Neutrophil (primary cell): ENCODE results near the gene CELF2.

Experiments
- H3K27ac ChIP-seq: fragments of 200-600 bp; sonication (generic); 2 replicates; pipeline ENCODE4 v1.5.1; 2016; ENCODE audit warnings: mild to moderate bottlenecking, moderate library complexity
- H3K27me3 ChIP-seq: fragments of 200-600 bp; sonication (generic); 2 replicates; pipeline ENCODE4 v1.6.0; 2016; ENCODE audit warnings: mild to moderate bottlenecking
- H3K36me3 ChIP-seq: fragments of 200-600 bp; sonication (generic); 2 replicates; pipeline ENCODE4 v1.5.1; 2017
- H3K4me1 ChIP-seq, 2 experiments: fragments of 200-600 bp in 1 of 2; sonication (generic) in 1 of 2; 1 replicate in 1 of 2; 2 replicates in 1 of 2; pipeline versions ENCODE4 v1.5.1 to v1.6.1; 2013 to 2016; ENCODE audit warnings: low read depth in 1 of 2, low read length in 1 of 2, mild to moderate bottlenecking in 1 of 2, moderate library complexity in 1 of 2; ENCODE audit not compliant: control insufficient read depth in 1 of 2, insufficient read depth in 1 of 2
- H3K4me3 ChIP-seq, 2 experiments: fragments of 200-600 bp in 1 of 2; sonication (generic) in 1 of 2; 1 replicate in 1 of 2; 2 replicates in 1 of 2; pipeline ENCODE4 v1.5.1; 2013 to 2016; ENCODE audit warnings: low read depth in 1 of 2, low read length in 1 of 2, mild to moderate bottlenecking in 1 of 2, moderate library complexity in 1 of 2
- H3K9me3 ChIP-seq: fragments of 200-600 bp; sonication (generic); 2 replicates; pipeline ENCODE4 v1.5.1; 2016
- CTCF ChIP-seq: fragments of 200-600 bp; sonication (generic); IDR thresholded peaks from 2 replicates; pipeline ENCODE4 v1.5.1; 2016; ENCODE audit warnings: antibody characterized with exemption

CELF2 gene

GRCh38 chr10:11082526-11082925 is 64.9 kb downstream of the CELF2 start:
- Histone ChIP-seq H3K27me3 (peaks cover 12% of the 10 kb centered on the region), H3K27ac (no peak overlapping the region), H3K9me3 (no peaks in the 10 kb centered on the region), H3K4me1 (no peaks in the 10 kb centered on the region), H3K4me3 (no peak overlapping the region), H3K36me3 (no peaks in the 10 kb centered on the region)
- no peak for TF ChIP-seq CTCF

DNA sequence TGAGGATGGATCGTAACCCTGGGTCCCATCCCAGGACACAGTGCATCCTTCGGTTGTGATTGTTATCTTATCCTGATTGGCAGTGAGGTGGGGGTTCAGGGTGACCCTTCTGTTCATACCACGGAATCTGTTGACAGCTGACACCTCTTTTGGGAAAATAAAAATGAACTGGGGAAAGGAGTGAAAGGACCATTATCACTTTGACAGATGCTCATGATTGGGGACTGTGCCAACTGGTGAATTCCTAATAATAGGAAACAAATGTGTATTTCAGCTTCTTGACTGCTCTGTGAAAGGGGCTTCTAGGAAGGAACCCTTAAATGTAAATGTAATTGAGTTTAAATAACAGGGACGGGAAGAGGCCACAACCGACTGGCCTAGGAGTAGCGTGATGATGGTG is 65.4 kb downstream of the CELF2 start:
- Histone ChIP-seq H3K4me3 (no peak overlapping the region), H3K27me3 (peaks cover 6% of the 10 kb centered on the region), H3K27ac (no peak overlapping the region), H3K9me3 (no peaks in the 10 kb centered on the region), H3K4me1 (no peaks in the 10 kb centered on the region), H3K36me3 (no peaks in the 10 kb centered on the region)
- no peak for TF ChIP-seq CTCF

DNA sequence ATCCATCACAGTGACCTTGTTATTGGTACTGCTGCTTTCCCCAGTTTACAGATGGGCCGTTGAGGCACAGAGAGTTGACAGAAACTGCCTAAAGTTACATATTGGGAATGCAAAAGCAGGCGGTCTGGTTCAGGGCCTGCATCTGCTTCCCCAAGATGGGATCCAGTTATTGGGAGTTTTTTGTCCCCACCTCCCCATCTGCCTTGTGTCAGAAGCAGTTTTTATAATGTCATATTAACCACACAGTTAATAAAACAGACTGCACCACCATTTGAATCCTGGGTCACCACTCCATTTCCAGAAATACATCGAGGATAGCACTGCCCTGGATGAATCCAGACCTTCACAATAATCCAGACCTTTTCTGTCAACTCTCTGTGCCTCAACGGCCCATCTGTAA is 67.9 kb downstream of the CELF2 start:
- H3K36me3 ChIP-seq: no peaks in the 10 kb centered on the region
- no peaks in the 10 kb centered on the region for H3K9me3 ChIP-seq
- H3K27ac ChIP-seq: no peak overlapping the region
- TF ChIP-seq CTCF: no peak
- H3K27me3 ChIP-seq: no peaks in the 10 kb centered on the region
- no peak overlapping the region for H3K4me3 ChIP-seq
- H3K4me1 ChIP-seq: no peaks in the 10 kb centered on the region

DNA sequence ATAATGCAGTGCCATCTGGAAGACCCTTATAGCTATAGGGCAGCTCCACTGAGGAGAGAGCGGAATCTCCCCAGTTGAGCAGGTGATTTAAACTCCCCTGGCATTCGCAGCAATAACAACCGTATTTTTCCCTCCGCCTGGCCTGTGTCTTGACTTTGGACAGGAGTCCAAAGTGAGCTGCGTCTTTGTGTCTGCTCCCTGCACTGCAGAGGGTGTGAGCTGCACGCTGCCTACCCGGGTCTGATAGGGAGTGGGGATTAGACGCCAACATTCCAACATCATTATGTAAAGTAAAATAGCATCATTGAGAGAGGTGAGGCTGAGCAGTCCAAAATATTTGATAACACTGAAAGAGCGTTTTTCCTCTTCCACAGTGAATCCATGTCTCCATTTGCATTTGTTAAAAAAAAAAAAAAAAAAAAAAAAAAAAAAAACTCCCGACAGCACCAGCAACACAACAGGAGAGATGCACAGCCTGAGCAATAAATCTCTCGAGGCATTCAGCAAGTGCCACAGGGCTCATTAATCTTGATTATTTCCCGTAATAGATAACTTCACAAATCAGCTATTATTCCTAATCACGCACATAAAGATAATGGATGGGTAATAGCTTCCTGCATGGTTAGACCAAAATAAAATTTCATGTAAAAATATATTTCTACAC is 68.6 kb downstream of the CELF2 start:
- H3K27me3 ChIP-seq: no peaks in the 10 kb centered on the region

DNA sequence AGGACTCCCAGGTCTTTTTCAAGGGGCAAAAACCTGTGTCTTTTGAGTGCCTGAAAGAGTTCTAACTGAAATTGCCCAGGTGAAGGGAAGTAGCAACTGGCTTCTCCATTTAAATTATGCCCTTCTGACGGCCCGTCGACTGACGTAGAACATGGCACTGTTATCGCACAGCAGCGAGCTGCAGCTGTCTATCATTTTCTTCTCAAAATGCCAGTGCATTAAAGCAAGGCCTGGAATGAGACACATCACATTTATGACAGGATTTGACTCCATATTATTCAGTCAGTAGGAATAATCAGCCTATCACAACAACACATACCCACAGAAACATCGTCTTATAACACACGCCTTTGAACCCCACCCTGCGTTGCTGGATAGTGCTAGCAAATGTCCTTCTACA is 69.7 kb downstream of the CELF2 start:
- H3K4me3 ChIP-seq: no peak overlapping the region
- H3K9me3 ChIP-seq: no peaks in the 10 kb centered on the region
- no peaks in the 10 kb centered on the region for H3K27me3 ChIP-seq
- H3K36me3 ChIP-seq: no peaks in the 10 kb centered on the region
- no peaks in the 10 kb centered on the region for H3K4me1 ChIP-seq
- no peak for TF ChIP-seq CTCF
- no peak overlapping the region for H3K27ac ChIP-seq

More for the DNA sequence above, 68.6 kb downstream of the CELF2 start:
- H3K4me3 ChIP-seq: no peak overlapping the region
- H3K4me1 ChIP-seq: no peaks in the 10 kb centered on the region
- H3K27ac ChIP-seq: no peak overlapping the region
- H3K9me3 ChIP-seq: no peaks in the 10 kb centered on the region
- H3K36me3 ChIP-seq: no peaks in the 10 kb centered on the region
- no peak for TF ChIP-seq CTCF

DNA sequence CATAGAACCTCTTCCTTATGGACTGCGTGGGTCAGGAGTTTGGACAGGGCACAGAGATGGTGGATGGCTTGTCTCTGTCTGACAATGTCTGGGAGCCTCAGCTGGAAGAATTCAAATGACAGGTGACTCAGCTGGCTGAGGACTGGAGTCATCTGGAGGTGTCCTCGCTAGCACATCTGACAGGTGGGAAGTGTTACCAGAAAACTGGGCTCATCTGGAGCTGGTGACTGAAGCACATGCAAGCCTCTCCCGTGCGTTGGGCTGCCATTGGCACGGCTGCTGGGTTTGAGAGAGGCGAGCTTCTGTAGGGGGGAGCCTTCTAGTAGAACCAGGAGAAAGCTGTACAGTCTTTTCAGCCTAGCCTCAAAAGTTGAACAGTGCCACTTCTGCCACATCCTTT is 71.0 kb downstream of the CELF2 start:
- Histone ChIP-seq H3K9me3 (no peaks in the 10 kb centered on the region), H3K36me3 (no peaks in the 10 kb centered on the region), H3K4me1 (no peaks in the 10 kb centered on the region), H3K27me3 (no peaks in the 10 kb centered on the region), H3K4me3 (no peak overlapping the region), H3K27ac (no peak overlapping the region)
- no peak for TF ChIP-seq CTCF
